Occipital lobe (tissue), 2 donors: Measurements from ENCODE around the gene ACSL5. TPM values are rescaled to one million over a fixed set of nuclear protein-coding genes. Genes with fewer than 3 reads are reported as not detected.
"Not testable (repeated sequence)": the region's sequence is repeated elsewhere in the genome, so short reads cannot be mapped to it uniquely, and the experiment has no call there.

ENCODE experiments used
- DNase-seq: peaks from one replicate; lab custom pipeline; 2025; lab: John Stamatoyannopoulos, UW
- total RNA-seq: library from RNA; depleted of rRNA; stranded (reverse); fragments of >200 nt; gene quantifications from one replicate; pipeline ENCODE4 v1.2.3, GENCODE V29; 2014

The ACSL5 gene
- total RNA-seq, 1 donor from 2014 or later, result 3.0 TPM

GRCh38 chr10:112460366-112460765 lies 86.5 kb downstream of the ACSL5 start:
- DNase-seq, result no peak

GRCh38 chr10:112461029-112461887 lies 87.3 kb downstream of the ACSL5 start:
- no peak for DNase-seq

DNA sequence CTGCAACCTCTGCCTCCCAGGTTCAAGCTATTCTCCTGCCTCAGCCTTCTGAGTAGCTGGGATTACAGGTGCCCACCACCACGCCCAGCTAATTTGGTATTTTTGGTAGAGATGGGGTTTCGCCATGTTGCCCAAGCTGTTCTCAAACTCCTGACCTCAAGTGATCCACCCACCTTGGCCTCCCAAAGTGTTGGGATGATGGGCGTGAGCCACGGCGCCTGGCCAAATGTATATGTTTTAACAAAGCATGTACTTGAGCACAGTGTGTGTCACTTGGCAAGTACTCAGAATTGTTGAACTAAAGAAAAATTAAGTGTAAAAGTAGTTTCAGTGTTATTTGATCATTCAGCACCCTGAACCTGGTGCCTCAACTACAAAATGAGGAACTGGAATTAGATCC lies 90.2 kb downstream of the ACSL5 start:
- not testable (repeated sequence) for DNase-seq

DNA sequence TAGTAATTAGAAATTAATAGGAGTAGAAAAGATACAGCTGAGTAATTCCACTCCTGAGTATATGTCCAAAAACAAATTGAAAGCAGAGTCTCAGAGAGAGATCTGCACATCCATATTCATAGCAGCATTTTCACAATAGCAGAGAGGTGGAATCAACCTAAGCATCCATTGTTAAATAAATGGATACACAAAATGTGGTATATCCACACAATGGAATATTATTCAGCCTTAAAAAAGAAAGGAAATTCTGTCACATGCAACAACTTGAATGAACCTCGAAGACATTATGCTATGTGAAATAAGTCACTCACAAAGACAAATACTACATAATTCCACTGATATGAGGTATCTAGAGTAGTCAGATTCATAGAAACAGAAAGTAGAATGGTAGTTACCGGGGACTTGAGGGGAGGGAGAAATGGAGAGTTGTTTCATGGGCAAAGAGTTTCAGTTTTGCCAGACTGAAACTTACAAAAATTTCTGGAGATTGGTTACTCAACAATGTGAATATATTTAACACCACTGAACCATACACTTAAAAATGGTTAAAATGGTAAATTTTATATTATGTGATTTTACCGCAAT lies 91.5 kb downstream of the ACSL5 start:
- no peak for DNase-seq

- DNase-seq, result no peak
Measured at GRCh38 chr10:112466802-112467201, 92.9 kb downstream of the ACSL5 start.

DNA sequence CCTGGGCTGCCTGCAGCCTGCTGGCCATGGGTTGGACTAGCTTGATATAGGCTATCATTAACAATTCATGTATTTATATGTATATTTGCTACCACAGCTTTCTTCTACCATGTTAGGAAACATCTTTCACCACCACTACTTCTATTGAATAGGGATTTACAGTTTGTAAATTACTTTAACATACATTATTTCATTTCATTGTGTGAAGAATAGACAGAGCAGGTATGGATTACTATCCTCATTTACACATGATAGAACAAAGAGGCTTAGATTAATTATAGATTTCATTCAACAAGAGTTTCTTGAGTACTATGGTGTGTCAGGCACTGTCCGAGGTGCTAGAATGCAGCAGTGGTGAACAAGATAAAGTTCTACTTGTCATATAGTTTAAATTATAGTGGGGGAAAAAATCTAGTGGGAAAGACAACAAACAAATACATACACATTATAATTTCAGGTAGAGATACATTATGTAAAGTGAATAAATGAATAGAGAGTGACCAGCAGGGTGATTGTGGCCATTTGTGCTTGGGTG lies 93.7 kb downstream of the ACSL5 start:
- no peak for DNase-seq

GRCh38 chr10:112471878-112472487 lies 98.1 kb downstream of the ACSL5 start:
- DNase-seq, result no peak

DNA sequence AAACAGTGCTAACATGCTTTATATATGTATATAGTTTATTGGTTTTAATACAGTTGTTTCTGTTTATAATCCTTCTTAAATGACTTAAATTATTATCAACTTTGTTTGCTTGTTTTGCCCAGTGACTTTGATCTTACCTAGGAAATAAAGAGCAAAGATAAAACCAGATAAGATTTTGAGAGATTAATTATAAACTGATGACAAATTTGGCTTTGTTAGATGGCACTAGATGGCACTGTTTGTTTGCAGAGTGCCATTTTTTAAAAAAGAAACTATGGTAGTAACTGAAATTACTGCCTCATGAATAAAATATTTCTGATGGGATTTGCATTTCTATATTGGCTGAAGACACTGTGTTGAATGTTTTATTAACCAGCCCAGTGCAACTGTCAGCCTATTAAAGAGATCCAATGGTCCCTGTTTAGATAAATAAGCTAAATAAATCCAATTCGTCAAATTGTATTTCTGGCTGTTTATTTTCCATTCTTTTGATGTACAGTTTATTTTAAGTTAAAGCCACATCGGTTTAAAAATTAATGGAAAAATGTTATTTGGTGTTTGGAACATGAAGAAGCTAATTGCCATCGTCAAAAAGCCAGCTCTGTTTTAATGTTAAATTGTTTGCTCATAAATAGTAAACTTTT lies 101.8 kb downstream of the ACSL5 start:
- DNase-seq, result no peak

Other genes with a start within 250 kb of the ACSL5 start
- gene GPAM, start 190.4 kb upstream of the ACSL5 start, total RNA-seq, result 51.3 TPM
- 0.16 TPM for gene TECTB, start 90.7 kb upstream of the ACSL5 start, total RNA-seq
- 28.4 TPM for gene ZDHHC6, start 72.8 kb downstream of the ACSL5 start, total RNA-seq
- 70.0 TPM for gene VTI1A, start 73.1 kb downstream of the ACSL5 start, total RNA-seq